A549 treated with Hydrocortisone at 1 μM for 4 hours (cell line): ENCODE measurements around the gene SLC6A14. TPM values are rescaled to one million over a fixed set of nuclear protein-coding genes. Genes with fewer than 3 reads are reported as not detected.

ENCODE experiments used
- total RNA-seq: library from RNA; stranded (reverse); fragments of 200-300 nt; extraction: Qiagen RNA extraction; gene quantifications from 5 replicates; pipeline ENCODE4 v1.2.3, GENCODE V29; 2022

Gene SLC6A14
- not detected in 5 replicates for total RNA-seq

GRCh38 chrX:116436358-116436816 is at the start of gene SLC6A14:
TSS of gene SLC6A14 (plus strand) at chrX:116436606. CDS start at chrX:116436710, 104 bp downstream.

GRCh38 chrX:116462822-116463221 is 26.4 kb downstream of the SLC6A14 start, which contains the start of gene CT83:
TSS of gene CT83 (minus strand) at chrX:116462976. CDS start at chrX:116462856, 120 bp downstream.

Other genes with a start within 250 kb of the SLC6A14 start
- gene CT83, start 26.4 kb downstream of the SLC6A14 start, total RNA-seq = not detected in 5 replicates